NT2/D1 (cell line): Measurements from ENCODE around the gene ATXN1.

ENCODE experiments used
- DNase-seq: peaks from one replicate; pipeline ENCODE4 v3.0.0-alpha.2; 2011; ENCODE audit warnings: low read depth, low spot score
- H3K27me3 ChIP-seq: 2 replicates; pipeline ENCODE4 v1.6.0; 2011; ENCODE audit warnings: mild to moderate bottlenecking; ENCODE audit not compliant: insufficient read length, insufficient read depth
- H3K36me3 ChIP-seq: 2 replicates; pipeline ENCODE4 v1.6.1; 2011; ENCODE audit warnings: mild to moderate bottlenecking, low read length, mixed read lengths; ENCODE audit not compliant: insufficient read depth, insufficient read length
- H3K4me1 ChIP-seq: 2 replicates; pipeline ENCODE4 v1.5.1; 2011; ENCODE audit not compliant: insufficient read depth, insufficient read length
- H3K4me3 ChIP-seq: 2 replicates; pipeline ENCODE4 v1.5.1; 2011; ENCODE audit warnings: low read depth; ENCODE audit not compliant: insufficient read length
- H3K9ac ChIP-seq: 2 replicates; pipeline ENCODE4 v1.6.0; 2011; ENCODE audit warnings: low read depth; ENCODE audit not compliant: insufficient read length
- H3K9me3 ChIP-seq: 2 replicates; pipeline ENCODE4 v1.5.1; 2011; ENCODE audit warnings: mild to moderate bottlenecking, low read length; ENCODE audit not compliant: insufficient read depth
- SUZ12 ChIP-seq: IDR thresholded peaks from 2 replicates; pipeline ENCODE4 v1.6.1; 2011; ENCODE audit not compliant: insufficient read length, insufficient read depth; ENCODE audit errors: extremely low read depth
- YY1 ChIP-seq: IDR thresholded peaks from 2 replicates; pipeline ENCODE4 v1.6.1; 2011; ENCODE audit not compliant: insufficient read length, insufficient read depth
- ZNF274 ChIP-seq: IDR thresholded peaks from 2 replicates; pipeline ENCODE4 v1.6.1; 2011; ENCODE audit warnings: mild to moderate bottlenecking, low read depth, low read length

ATXN1 gene

DNA sequence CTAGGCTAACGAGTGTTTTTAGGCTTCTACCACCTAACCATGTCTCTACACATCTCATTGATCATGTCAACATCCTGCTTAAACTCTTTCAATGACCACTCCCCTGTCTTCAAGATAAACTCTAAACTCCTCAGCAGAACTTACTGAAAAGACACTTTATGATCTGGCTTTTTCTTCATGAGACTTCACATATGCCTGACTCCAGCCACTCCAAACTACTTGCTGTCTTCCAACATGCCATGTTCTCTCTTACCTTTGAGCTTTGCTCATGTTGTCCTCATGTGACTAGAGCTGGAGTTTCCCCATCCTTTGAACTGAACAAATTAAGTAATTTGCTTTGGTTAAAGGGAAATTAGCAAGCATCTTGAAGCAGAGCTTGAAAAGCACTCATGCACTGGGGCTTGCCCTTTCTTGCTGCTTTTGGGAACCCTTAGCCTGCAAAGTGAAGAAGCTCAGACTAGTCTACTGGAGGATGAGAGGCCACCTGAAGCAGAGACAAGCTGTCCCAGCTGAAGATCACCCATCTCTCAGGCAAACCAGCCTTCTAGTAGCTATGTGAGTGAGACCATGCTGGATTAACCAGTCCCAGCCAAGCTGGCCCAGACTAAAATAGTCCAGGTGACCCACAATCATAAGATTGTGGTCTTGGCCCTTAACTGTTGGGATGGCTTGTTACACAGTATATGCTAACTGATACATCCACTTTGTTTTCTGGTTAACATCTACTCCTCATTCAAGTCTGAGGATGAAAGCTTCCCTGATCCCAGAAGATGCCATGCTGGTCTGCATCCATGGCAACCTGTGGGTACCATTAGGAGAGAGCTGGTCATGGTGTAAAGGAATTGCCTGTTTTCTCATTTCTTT lies 287.1 kb downstream of the ATXN1 start:
- no peaks in the 10 kb centered on the region for H3K4me1 ChIP-seq
- DNase-seq, result no peak
- no peaks in the 10 kb centered on the region for H3K36me3 ChIP-seq
- H3K4me3 ChIP-seq, result no peak overlapping the region
- H3K27me3 ChIP-seq, result no peaks in the 10 kb centered on the region
- no peak for TF ChIP-seq SUZ12
- TF ChIP-seq ZNF274, result no peak
- TF ChIP-seq YY1, result no peak
- H3K9ac ChIP-seq, result no peak overlapping the region
- no peaks in the 10 kb centered on the region for H3K9me3 ChIP-seq

DNA sequence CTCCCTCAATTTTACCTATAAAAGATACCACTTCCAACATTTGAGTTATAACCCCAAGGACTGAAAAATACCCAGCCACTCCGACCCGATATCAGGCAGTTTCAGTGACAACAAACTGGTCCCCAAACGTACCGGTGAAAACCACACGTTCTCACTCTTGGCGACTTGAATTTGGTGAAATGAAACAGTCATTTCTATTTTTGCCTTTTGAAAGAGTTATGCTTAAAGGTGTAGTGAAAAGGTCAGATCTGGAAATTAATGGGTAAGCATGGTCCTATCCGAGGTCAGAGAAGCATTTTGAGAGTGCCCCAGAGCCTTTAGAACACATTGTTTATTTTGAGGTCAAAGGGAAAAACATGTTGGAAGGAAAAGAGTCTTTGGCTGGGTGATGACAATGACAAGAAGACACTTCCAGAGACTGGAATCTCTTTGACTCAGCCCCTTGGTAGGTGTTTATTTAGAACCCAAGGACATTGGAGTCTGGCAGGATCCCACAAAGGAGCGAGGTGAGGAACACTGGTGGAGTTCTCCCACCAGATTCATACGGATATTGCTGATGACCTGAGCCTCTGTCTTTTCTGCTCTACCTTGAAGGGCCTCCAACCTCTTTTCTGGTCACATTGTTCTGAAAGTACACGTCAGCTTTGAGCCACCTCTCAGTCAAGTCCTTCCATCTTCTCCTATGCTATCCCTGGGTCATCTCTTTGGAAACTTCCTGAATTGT lies 287.9 kb downstream of the ATXN1 start:
- Histone ChIP-seq H3K4me3 (no peak overlapping the region), H3K9ac (no peak overlapping the region), H3K4me1 (no peaks in the 10 kb centered on the region)

DNA sequence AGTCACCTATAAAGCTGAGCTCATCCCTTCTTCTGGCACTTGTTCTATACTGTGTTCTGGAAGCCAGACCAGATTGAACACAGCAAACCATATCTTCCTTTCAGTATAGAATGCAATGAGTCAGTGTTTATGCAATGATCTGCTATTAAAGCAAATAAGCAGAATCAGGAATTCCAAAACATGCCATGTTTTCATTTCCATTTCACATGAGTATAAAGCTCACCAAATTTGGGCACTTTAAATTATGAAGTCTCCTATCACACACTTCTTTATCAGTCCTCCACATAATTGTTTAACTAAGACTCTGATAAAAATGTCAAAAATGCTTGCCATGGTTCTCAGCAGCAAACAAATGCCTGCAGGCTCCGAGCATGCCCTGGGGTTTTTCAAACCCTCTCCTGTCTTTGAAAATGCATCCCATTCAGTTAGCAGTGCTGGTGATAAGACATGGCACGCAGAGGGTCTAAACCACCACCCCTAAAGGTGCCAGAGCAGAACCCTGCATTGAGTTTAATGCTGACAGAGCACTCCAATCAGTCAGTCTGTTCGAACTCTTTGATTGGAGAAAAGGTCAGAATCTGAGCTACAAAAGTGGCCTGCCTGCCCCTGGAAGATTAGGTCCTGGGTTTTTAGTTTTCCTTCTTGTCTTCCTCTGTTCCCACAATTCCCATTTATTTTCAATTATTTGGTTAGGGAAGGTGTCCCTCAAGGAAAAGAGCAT lies 288.8 kb downstream of the ATXN1 start:
- DNase-seq, result no peak
- Histone ChIP-seq H3K4me3 (no peak overlapping the region), H3K36me3 (no peaks in the 10 kb centered on the region), H3K9me3 (no peaks in the 10 kb centered on the region), H3K27me3 (no peaks in the 10 kb centered on the region), H3K9ac (no peak overlapping the region), H3K4me1 (no peaks in the 10 kb centered on the region)
- TF ChIP-seq SUZ12 (no peak), ZNF274 (no peak), YY1 (no peak)

More for the DNA sequence above, 287.9 kb downstream of the ATXN1 start:
- TF ChIP-seq YY1 (no peak), ZNF274 (no peak), SUZ12 (no peak)
- no peaks in the 10 kb centered on the region for H3K9me3 ChIP-seq
- H3K27me3 ChIP-seq, result no peaks in the 10 kb centered on the region
- no peak for DNase-seq
- H3K36me3 ChIP-seq, result no peaks in the 10 kb centered on the region

- no peak for TF ChIP-seq ZNF274
- TF ChIP-seq YY1, result no peak
- no peak for TF ChIP-seq SUZ12
- H3K36me3 ChIP-seq, result no peaks in the 10 kb centered on the region
- no peaks in the 10 kb centered on the region for H3K9me3 ChIP-seq
- no peak overlapping the region for H3K4me3 ChIP-seq
- no peaks in the 10 kb centered on the region for H3K27me3 ChIP-seq
- no peak overlapping the region for H3K9ac ChIP-seq
- no peak for DNase-seq
- no peaks in the 10 kb centered on the region for H3K4me1 ChIP-seq
Observed at GRCh38 chr6:16471910-16472297, 289.4 kb downstream of the ATXN1 start.

GRCh38 chr6:16471222-16471909 lies 289.9 kb downstream of the ATXN1 start:
- no peaks in the 10 kb centered on the region for H3K4me1 ChIP-seq
- H3K36me3 ChIP-seq, result no peaks in the 10 kb centered on the region
- DNase-seq, result no peak
- H3K9ac ChIP-seq, result no peak overlapping the region
- no peak overlapping the region for H3K4me3 ChIP-seq
- no peaks in the 10 kb centered on the region for H3K9me3 ChIP-seq
- H3K27me3 ChIP-seq, result no peaks in the 10 kb centered on the region
- TF ChIP-seq YY1, result no peak
- TF ChIP-seq SUZ12, result no peak

GRCh38 chr6:16470502-16471221 lies 290.6 kb downstream of the ATXN1 start:
- Histone ChIP-seq H3K4me3 (no peak overlapping the region), H3K9ac (no peak overlapping the region), H3K9me3 (no peaks in the 10 kb centered on the region), H3K36me3 (no peaks in the 10 kb centered on the region), H3K4me1 (no peaks in the 10 kb centered on the region), H3K27me3 (no peaks in the 10 kb centered on the region)
- no peak for DNase-seq
- no peak for TF ChIP-seq ZNF274
- TF ChIP-seq SUZ12, result no peak
- TF ChIP-seq YY1, result no peak
